Heart right ventricle (tissue), 16 donors: ENCODE results near the gene AKT3. TPM values are rescaled to one million over a fixed set of nuclear protein-coding genes. Genes with fewer than 3 reads are reported as not detected.

ENCODE experiments used
- ATAC-seq, 8 donors: fragments of 200-7000 bp; cut with Tn5 transposase; one replicate each; pipeline ENCODE4 v1.9.1; 2020; ENCODE audit warnings: mild to moderate bottlenecking in 8 of 8, moderate library complexity in 8 of 8, moderate number of reproducible peaks in 1 of 8
- DNase-seq, 2 donors: peaks; one replicate each; pipeline ENCODE4 v3.0.0-alpha.2; 2020
- H3K27ac ChIP-seq, 10 donors: fragments of 200-600 bp; sonication (generic) in 2 of 10; one replicate each; pipeline versions ENCODE4 v1.5.0 to v1.8.0; 2020 to 2022; ENCODE audit warnings: mild to moderate bottlenecking in 3 of 10
- H3K27me3 ChIP-seq, 7 donors: fragments of 200-600 bp; one replicate each; pipeline ENCODE4 v1.8.0; 2021 to 2022; ENCODE audit warnings: mild to moderate bottlenecking in 2 of 7
- H3K36me3 ChIP-seq, 9 donors: fragments of 200-600 bp; sonication (generic) in 1 of 9; one replicate each; pipeline versions ENCODE4 v1.5.0 to v1.8.0; 2020 to 2022; ENCODE audit warnings: mild to moderate bottlenecking in 2 of 9
- H3K4me1 ChIP-seq, 9 donors: fragments of 200-600 bp; sonication (generic) in 1 of 9; one replicate each; pipeline versions ENCODE4 v1.5.0 to v1.8.0; 2020 to 2022; ENCODE audit warnings: mild to moderate bottlenecking in 4 of 9
- H3K4me3 ChIP-seq, 10 donors: fragments of 200-600 bp; sonication (generic) in 2 of 10; one replicate each; pipeline versions ENCODE4 v1.5.0 to v1.8.0; 2020 to 2022; ENCODE audit warnings: mild to moderate bottlenecking in 7 of 10, moderate library complexity in 2 of 10
- H3K9me3 ChIP-seq, 11 donors: fragments of 200-600 bp in 10 of 11; sonication (generic) in 2 of 11; one replicate each; pipeline versions ENCODE4 v1.5.0 to v1.8.0; 2013 to 2022; ENCODE audit warnings: mild to moderate bottlenecking in 2 of 11, control low read depth in 1 of 11, moderate library complexity in 1 of 11
- WGBS, 2 donors: extraction: QIAGEN DNeasy Blood & Tissue Kit; methylation state at CpG; one replicate each; pipeline ENCODE4 v1.1.7; 2013; ENCODE audit warnings: inconsistent platforms in 1 of 2; 5-methylcytosine and 5-hydroxymethylcytosine counted together
- intact Hi-C, 10 donors: fragments of 100-400 bp; cut with DNase I; formaldehyde crosslinking; loops; one replicate each; pipeline versions ENCODE4 v1.11.1 to v1.14.2; 2022
- polyA plus RNA-seq, 2 donors: library from polyadenylated mRNA; stranded (reverse); fragments of 200-250 nt; gene quantifications; one replicate each; pipeline ENCODE4 v1.2.3, GENCODE V29; 2013
- total RNA-seq, 10 donors: library from RNA; stranded (reverse); fragmentation: NEBNext Ultra II Directional in 3 of 10; extraction: Animal tissue kit (Norgen Biotek cat#: 25700) in 3 of 10; gene quantifications; one replicate each; pipeline versions ENCODE4 v1.2.1 to v1.2.4, GENCODE V29; 2021 to 2023
- TF ChIP-seq, protein P1 (sequence below), 9 donors: fragments of 200-600 bp; sonication (generic) in 2 of 9; IDR thresholded peaks; one replicate each; pipeline versions ENCODE4 v1.5.0 to v1.8.0; 2021 to 2022; ENCODE audit warnings: antibody characterized with exemption in 9 of 9, mild to moderate bottlenecking in 5 of 9, moderate library complexity in 1 of 9
- donor health status: Arrhythmogenic right ventricular cardiomyopathy.
- donor health status: ischemic (EF 13 %, LVEDD 7.1; RV severe dilation, severe dysfunction).
- donor health status: healthy with polysubstance abuse.
- donor health status: DM: no; HTN: yes; CAD: no.
- donor health status: DM: no; HTN: no; CAD: no.
- donor health status: ischemic (EF 25% LVEDD 6.9; RV normal size, moderate dysfunction).
- donor health status: ischemic (EF 25% LVEDD 5.7; RV mildly dilated, moderate dysfunction).
- donor health status: healthy.
- donor health status: DM: yes; HTN: yes; CAD: no.
- donor health status: Ischemic cardiomyopathy.
- donor health status: ischemic (EF 35%, LVEDD 5.7; RV mildly dilated, moderate dysfunction).
- donor health status: nonischemic (EF 11% LVEDD 7.7; RV severe dilation, severe dysfunction).
- donor health status: DM: yes; HTN: yes; CAD: no.
- donor health status: PGD.
- donor health status: ischemic (EF 29% LVEDD 5.4; RV normal size, mild dysfunction).
- donor health status: nonischemic (EF 23%, LVEDD 6.1; RV moderate dilation, normal function).

AKT3 gene
- total and polyA plus RNA-seq, 12 donors = 6.5 to 27.6 (median 17.7) TPM

DNA sequence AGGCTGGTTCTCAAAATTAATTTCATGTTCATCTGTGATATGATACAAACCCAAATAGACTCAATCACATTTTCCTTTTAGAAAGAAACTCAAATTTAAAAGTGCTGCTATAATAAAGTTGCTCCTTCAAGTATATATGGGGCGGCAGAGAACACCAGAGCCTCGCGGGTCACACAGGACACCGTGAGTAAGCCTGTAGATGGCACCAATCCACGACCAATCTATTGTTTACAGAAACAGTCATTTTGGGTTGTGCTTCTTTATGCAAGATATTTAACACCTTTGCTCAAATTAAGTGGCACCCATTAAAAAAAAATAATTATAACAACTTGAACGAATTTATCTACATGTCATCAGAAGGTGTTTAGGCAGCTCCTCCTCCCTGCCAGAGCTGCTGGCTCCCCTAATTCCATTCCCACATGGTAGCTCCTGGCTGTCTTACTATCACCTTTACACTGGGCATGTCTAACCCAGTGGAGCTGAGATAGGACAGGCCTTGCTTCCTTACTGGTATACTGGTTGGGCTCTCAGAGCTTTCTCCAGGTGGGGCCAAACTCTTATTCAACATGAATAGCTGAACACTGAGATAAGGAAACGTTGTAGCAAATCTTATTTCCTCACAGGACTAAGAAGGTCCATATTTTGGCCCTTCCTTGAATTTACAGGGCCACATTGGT lies 307.2 kb downstream of the AKT3 start:
- ATAC-seq (no peak), DNase-seq (no peak)
- Histone ChIP-seq H3K27ac (no peak overlapping the region), H3K4me1 (no peaks in the 10 kb centered on the region), H3K4me3 (no peak overlapping the region), H3K36me3 (peaks cover 0 to 29% (median 0%) of the 10 kb centered on the region in 9 donors), H3K9me3 (no peaks in the 10 kb centered on the region), H3K27me3 (no peaks in the 10 kb centered on the region)
- 65 to 73% methylated on average over 7 of the region's 7 CpGs for WGBS, 2 donors
- intact Hi-C loops = no loop called here
- TF ChIP-seq, protein P1, sequence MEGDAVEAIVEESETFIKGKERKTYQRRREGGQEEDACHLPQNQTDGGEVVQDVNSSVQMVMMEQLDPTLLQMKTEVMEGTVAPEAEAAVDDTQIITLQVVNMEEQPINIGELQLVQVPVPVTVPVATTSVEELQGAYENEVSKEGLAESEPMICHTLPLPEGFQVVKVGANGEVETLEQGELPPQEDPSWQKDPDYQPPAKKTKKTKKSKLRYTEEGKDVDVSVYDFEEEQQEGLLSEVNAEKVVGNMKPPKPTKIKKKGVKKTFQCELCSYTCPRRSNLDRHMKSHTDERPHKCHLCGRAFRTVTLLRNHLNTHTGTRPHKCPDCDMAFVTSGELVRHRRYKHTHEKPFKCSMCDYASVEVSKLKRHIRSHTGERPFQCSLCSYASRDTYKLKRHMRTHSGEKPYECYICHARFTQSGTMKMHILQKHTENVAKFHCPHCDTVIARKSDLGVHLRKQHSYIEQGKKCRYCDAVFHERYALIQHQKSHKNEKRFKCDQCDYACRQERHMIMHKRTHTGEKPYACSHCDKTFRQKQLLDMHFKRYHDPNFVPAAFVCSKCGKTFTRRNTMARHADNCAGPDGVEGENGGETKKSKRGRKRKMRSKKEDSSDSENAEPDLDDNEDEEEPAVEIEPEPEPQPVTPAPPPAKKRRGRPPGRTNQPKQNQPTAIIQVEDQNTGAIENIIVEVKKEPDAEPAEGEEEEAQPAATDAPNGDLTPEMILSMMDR (IDR thresholded peaks at IDR 0.05) = no peak

DNA sequence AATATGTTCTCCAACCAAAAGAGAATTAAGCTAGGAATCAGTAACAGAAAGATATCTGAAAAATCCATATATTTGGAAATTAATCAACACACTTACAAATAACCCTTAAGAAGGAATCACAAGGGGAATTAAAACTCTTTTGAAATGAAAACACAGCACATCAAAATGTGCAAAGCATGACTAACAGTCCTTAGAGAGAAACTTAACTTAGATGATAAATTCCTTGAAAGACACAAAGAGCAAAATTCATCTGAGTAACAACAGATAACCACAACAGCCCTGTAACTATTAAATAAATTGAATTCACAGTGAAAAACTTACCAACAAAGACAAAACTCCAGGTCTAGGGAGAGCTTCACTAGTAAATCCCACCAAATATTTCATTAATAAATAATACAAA lies 310.4 kb downstream of the AKT3 start:
- ATAC-seq (no peak), DNase-seq (no peak)
- TF ChIP-seq, protein P1 (IDR thresholded peaks at IDR 0.05) = no peak
- intact Hi-C loops = no loop called here
- Histone ChIP-seq H3K4me3 (no peak overlapping the region), H3K27me3 (no peaks in the 10 kb centered on the region), H3K27ac (no peak overlapping the region), H3K4me1 (no peaks in the 10 kb centered on the region), H3K36me3 (peaks cover 0 to 24% (median 0%) of the 10 kb centered on the region in 9 donors), H3K9me3 (no peaks in the 10 kb centered on the region)

DNA sequence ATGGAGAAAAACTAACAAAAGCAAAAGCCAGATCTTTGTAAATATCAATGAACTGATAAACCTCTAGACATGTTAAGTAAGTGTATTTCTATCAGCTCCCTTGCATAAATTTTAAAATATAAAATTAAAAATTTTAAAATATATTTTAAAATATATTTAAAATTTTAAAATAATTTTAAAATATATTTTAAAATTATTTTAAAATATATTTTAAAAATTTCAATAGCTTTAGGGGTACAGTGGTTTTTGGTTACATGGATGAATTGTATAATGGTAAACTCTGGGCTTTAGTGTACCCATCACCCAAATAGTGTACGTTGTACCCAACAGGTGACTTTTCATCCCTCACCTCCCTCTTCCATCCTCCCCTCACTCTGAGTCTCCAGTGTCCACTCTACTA lies 315.0 kb downstream of the AKT3 start:
- intact Hi-C loops = no loop called here
- DNase-seq (no peak), ATAC-seq (no peak)
- Histone ChIP-seq H3K27ac (no peak overlapping the region), H3K27me3 (no peaks in the 10 kb centered on the region), H3K4me3 (no peak overlapping the region), H3K4me1 (no peaks in the 10 kb centered on the region), H3K36me3 (peaks cover 0 to 6% (median 0%) of the 10 kb centered on the region in 9 donors), H3K9me3 (no peaks in the 10 kb centered on the region)
- 96% methylated on average over 1 of the region's 1 CpG for WGBS, 2 donors
- TF ChIP-seq, protein P1 (IDR thresholded peaks at IDR 0.05) = no peak

DNA sequence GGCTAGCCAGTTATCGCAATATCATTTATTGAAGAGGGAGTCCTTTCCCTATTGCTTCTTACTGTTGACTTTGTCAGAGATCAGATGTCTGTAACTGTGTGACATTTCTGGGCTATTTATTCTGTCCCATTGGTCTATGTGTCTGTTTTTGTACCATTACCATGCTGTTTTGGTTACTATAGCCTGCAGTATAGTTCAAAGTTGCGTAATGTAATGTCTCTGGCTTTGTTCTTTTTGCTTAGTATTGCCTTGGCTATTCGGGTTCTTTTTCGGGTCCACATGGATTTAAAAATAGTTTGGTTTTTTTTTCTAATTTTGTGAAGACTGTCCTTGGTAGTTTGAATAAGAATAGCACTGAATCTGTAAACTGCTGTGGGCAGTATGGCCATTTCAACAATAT lies 320.5 kb downstream of the AKT3 start:
- TF ChIP-seq, protein P1 (IDR thresholded peaks at IDR 0.05) = no peak
- Histone ChIP-seq H3K4me1 (no peaks in the 10 kb centered on the region), H3K27me3 (no peaks in the 10 kb centered on the region), H3K4me3 (no peak overlapping the region), H3K36me3 (no peaks in the 10 kb centered on the region), H3K27ac (no peak overlapping the region), H3K9me3 (peaks cover 0 to 5% (median 0%) of the 10 kb centered on the region in 11 donors)
- DNase-seq (no peak), ATAC-seq (no peak)
- WGBS, 2 donors = 84 to 96% methylated on average over 4 of the region's 4 CpGs
- intact Hi-C loops = no loop called here
